Nephron (organoid): ENCODE measurements around the gene FIBIN.

ENCODE experiments used
- H3K27ac Mint-ChIP-seq, 3 experiments: 2 replicates each; pipeline ENCODE4 v1.8.0; 2020; ENCODE audit warnings: mixed read lengths in 3 of 3, mild to moderate bottlenecking in 2 of 3, moderate library complexity in 1 of 3
- H3K27me3 Mint-ChIP-seq: 2 replicates; pipeline ENCODE4 v1.8.0; 2021; ENCODE audit warnings: low read depth, mild to moderate bottlenecking, moderate library complexity, mixed read lengths
- H3K36me3 Mint-ChIP-seq: 2 replicates; pipeline ENCODE4 v1.8.0; 2020; ENCODE audit warnings: low read depth, mixed read lengths
- H3K4me1 Mint-ChIP-seq: 2 replicates; pipeline ENCODE4 v1.8.0; 2020; ENCODE audit warnings: mixed read lengths
- H3K4me3 Mint-ChIP-seq, 3 experiments: 2 replicates each; pipeline ENCODE4 v1.8.0; 2020; ENCODE audit warnings: mild to moderate bottlenecking in 3 of 3, mixed read lengths in 3 of 3, moderate library complexity in 2 of 3
- H3K9me3 Mint-ChIP-seq: 2 replicates; pipeline ENCODE4 v1.8.0; 2020; ENCODE audit warnings: mixed read lengths
- CTCF ChIP-seq, 3 experiments: fragments of 200-600 bp; sonication (generic); IDR thresholded peaks; one replicate each; pipeline ENCODE4 v1.5.0; 2021; ENCODE audit warnings: antibody characterized with exemption in 3 of 3; ENCODE audit not compliant: unreplicated experiment in 3 of 3

FIBIN gene

DNA sequence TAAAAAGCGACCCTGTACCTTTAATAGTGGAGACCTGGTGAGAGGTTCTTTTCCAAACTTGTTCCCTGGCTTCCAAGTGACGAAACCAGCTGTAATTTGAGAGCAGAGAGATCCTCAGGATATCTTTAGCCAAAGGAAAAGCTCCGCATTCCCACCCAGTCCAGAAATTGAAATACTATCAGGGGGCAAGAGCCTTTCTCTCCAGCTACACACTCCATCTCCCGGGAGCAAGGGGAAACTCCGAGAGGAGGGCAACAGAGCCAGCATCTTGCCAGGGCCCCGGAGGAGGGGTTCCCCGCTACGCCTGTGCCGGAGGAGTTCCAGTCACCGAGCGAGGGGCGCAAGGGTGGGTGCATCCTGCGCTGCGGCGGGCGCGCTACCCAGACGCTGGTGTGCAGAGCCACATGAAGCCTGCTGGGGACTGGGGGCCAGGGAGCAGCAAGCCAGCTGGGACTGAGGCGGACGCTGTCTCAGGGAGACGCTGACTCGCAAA is at the start of gene FIBIN:
FIBIN (plus strand) TSS at position 148 of the 493 bp plus-strand sequence. CDS start 415 bp downstream, outside the sequence.
- Mint-ChIP-seq H3K27me3 (peaks cover 6% of the 10 kb centered on the region), H3K36me3 (no peaks in the 10 kb centered on the region), H3K4me3 (peak within 1 kb of the TSS; percentile 78 to 82 (median 80)), H3K9me3 (no peaks in the 10 kb centered on the region), H3K4me1 (peaks cover 50% of the 10 kb centered on the region), H3K27ac (peak within 1 kb of the TSS; percentile 67 to 86 (median 85))
- TF ChIP-seq CTCF (IDR thresholded peaks at IDR 0.05; ENCODE audit: unreplicated experiment in 3 of 3), result no peak

DNA sequence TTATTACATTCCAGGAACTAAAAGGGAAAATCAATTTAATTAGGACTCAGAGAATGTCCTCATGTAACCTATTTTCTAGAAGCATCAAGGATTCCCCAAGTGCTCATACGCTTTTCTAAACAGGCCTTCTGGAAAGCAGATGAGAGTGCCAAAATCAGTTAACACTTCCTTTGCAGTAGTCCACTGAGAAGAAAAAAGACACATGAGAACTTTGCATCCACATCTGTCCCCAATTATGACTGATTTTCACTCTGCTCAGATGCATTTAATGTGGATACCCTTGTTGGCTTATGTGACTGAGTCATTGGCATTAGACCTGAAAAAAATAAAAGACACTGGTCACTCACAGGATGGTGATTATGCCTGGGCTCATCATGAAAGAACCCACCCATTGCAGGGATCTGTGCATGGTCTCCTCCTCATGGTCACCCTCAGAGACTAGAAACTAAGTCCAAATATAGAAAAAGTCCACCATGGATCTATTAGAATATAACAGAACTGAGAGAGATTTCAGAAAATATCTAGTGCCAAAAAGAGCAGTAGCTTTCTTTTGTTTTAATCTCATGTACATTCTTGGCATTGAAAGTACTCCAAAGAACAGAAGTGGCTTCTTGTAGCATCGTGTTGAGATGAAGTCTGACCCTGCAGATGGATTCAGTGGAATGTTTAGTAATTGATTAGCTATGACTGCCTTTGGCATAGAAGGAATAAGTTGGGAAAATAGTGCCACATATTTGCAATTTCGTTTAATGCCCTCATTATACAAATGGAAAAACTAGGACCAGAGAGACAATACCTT is 48.8 kb upstream of the FIBIN start:
- Mint-ChIP-seq H3K27ac (no peak overlapping the region), H3K27me3 (no peaks in the 10 kb centered on the region), H3K4me1 (peaks cover 16% of the 10 kb centered on the region), H3K4me3 (no peak overlapping the region), H3K9me3 (peaks cover 5% of the 10 kb centered on the region), H3K36me3 (no peaks in the 10 kb centered on the region)
- no peak for TF ChIP-seq CTCF (IDR thresholded peaks at IDR 0.05; ENCODE audit: unreplicated experiment in 3 of 3)

- H3K27me3 Mint-ChIP-seq, result no peaks in the 10 kb centered on the region
- no peak overlapping the region for H3K27ac Mint-ChIP-seq
- H3K36me3 Mint-ChIP-seq, result no peaks in the 10 kb centered on the region
- H3K4me3 Mint-ChIP-seq, result no peak overlapping the region
- peaks cover 5% of the 10 kb centered on the region for H3K9me3 Mint-ChIP-seq
- H3K4me1 Mint-ChIP-seq, result peaks cover 19% of the 10 kb centered on the region
- no peak for TF ChIP-seq CTCF (IDR thresholded peaks at IDR 0.05; ENCODE audit: unreplicated experiment in 3 of 3)
Observed at GRCh38 chr11:26946257-26946716, 47.6 kb upstream of the FIBIN start.

DNA sequence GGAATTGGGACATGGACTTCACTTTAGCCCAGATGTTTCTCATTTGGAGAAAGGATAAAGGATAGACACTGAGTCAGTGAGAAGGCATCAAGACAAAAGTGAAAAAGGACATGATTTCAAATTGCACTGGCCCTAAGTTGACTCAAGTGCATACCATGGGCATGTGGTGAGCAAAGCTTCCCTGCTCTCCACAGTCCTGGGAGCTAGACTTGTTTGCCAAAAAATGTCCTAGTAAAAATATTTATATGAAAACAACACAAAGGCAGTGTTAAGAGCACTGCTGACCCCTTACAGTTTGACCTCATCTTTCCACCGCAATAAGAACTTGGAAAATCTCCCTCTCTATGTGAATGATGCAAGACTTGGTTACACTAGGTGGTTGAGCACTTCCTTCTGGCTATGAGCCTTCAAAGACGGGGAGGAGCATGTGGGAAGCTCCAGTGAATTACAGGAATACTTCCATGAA is 46.5 kb upstream of the FIBIN start:
- H3K4me3 Mint-ChIP-seq, result no peak overlapping the region
- no peaks in the 10 kb centered on the region for H3K27me3 Mint-ChIP-seq
- peak overlapping the region in 2 of 3 experiments; percentile 64 to 69 for H3K27ac Mint-ChIP-seq
- H3K4me1 Mint-ChIP-seq, result peaks cover 30% of the 10 kb centered on the region
- no peaks in the 10 kb centered on the region for H3K9me3 Mint-ChIP-seq
- TF ChIP-seq CTCF (IDR thresholded peaks at IDR 0.05; ENCODE audit: unreplicated experiment in 3 of 3), result no peak
- H3K36me3 Mint-ChIP-seq, result no peaks in the 10 kb centered on the region

DNA sequence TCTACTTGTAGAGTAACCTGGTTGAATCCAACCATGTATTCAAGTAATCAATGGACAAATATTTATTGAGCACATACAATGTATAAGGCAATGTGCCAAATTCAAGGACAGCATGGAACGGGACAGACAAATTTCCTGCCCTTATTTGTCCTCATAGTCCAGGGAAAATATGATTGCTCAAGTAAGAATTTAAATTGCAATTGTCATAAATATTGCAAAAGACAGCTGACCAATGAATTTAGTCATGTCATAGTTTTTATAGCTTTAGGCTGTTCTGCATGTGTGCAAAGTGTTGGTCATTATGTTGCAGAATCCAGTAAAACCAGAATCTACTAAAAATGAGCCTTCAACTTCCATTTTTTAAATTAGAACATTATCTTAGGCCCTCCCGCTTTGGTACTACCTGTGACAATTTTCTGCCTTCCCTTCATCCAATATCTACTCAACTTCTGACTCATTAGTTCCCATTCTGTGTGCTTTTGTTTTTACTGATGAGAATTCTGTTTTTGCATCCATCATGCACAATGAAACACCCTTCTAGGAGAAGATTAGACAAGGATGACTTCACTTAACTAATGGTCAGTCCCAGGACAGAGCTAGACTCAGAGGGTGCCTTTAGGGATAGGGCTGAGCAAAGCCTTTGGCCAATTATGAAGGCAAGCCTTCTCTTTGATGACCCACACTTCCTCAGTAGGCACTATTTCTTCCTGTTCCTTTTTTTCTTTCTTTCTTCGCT is 45.8 kb upstream of the FIBIN start:
- peak overlapping the region in 2 of 3 experiments; percentile 64 to 69 for H3K27ac Mint-ChIP-seq
- no peaks in the 10 kb centered on the region for H3K9me3 Mint-ChIP-seq
- no peaks in the 10 kb centered on the region for H3K36me3 Mint-ChIP-seq
- no peak for TF ChIP-seq CTCF (IDR thresholded peaks at IDR 0.05; ENCODE audit: unreplicated experiment in 3 of 3)
- H3K4me1 Mint-ChIP-seq, result peaks cover 35% of the 10 kb centered on the region
- H3K4me3 Mint-ChIP-seq, result no peak overlapping the region
- no peaks in the 10 kb centered on the region for H3K27me3 Mint-ChIP-seq
